Measurements from ENCODE around the gene TKFC.

GRCh38 chr11:61328351-61328750 is 4.7 kb upstream of the TKFC start:
- TF ChIP-seq CTCF (IDR thresholded peaks at IDR 0.05; ENCODE audit: low read depth, low read length, poor library complexity, severe bottlenecking): no peak
- no peak for TF ChIP-seq EZH2phosphoT487 (IDR thresholded peaks at IDR 0.05; ENCODE audit: borderline replicate concordance, low read length)
